Smooth muscle cell (in vitro differentiated cells): ENCODE data around the gene LFNG. TPM values are rescaled to one million over a fixed set of nuclear protein-coding genes. Genes with fewer than 3 reads are reported as not detected.

Source experiments
- DNase-seq: peaks from one replicate; lab custom pipeline; 2025; ENCODE audit not compliant: unreplicated experiment; lab: John Stamatoyannopoulos, UW
- H2AFZ ChIP-seq: fragments of 200-600 bp; sonication (generic); 2 replicates; pipeline ENCODE4 v1.6.0; 2016; ENCODE audit warnings: antibody characterized with exemption, low read depth, mild to moderate bottlenecking
- H3F3A ChIP-seq: fragments of 200-600 bp; sonication (generic); 2 replicates; pipeline ENCODE4 v1.6.0; 2017; ENCODE audit warnings: antibody characterized with exemption, low read depth
- H3K27ac ChIP-seq: fragments of 200-600 bp; sonication (generic); 2 replicates; pipeline ENCODE4 v1.5.1; 2016; ENCODE audit warnings: low read depth, mild to moderate bottlenecking
- H3K27me3 ChIP-seq: fragments of 200-600 bp; sonication (generic); 2 replicates; pipeline ENCODE4 v1.6.1; 2016; ENCODE audit warnings: low read depth, mild to moderate bottlenecking
- H3K36me3 ChIP-seq: fragments of 200-600 bp; sonication (generic); 2 replicates; pipeline ENCODE4 v1.5.1; 2016; ENCODE audit warnings: low read depth
- H3K4me1 ChIP-seq: fragments of 200-600 bp; sonication (generic); 2 replicates; pipeline ENCODE4 v1.5.1; 2016; ENCODE audit warnings: low read depth
- H3K4me2 ChIP-seq: fragments of 200-600 bp; sonication (generic); 2 replicates; pipeline ENCODE4 v1.6.0; 2016; ENCODE audit warnings: mild to moderate bottlenecking
- H3K4me3 ChIP-seq: fragments of 200-600 bp; sonication (generic); 2 replicates; pipeline ENCODE4 v1.5.1; 2016; ENCODE audit warnings: mild to moderate bottlenecking
- H3K79me2 ChIP-seq: fragments of 200-600 bp; sonication (generic); 2 replicates; pipeline ENCODE4 v1.6.0; 2016; ENCODE audit warnings: low read depth, mild to moderate bottlenecking
- H3K9ac ChIP-seq: fragments of 200-600 bp; sonication (generic); 2 replicates; pipeline ENCODE4 v1.6.0; 2016; ENCODE audit warnings: low read depth
- H3K9me3 ChIP-seq: fragments of 200-600 bp; sonication (generic); replicated peaks from 2 replicates; pipeline ENCODE4 v1.5.1; 2016; ENCODE audit warnings: low read depth
- H4K20me1 ChIP-seq: fragments of 200-600 bp; sonication (generic); 2 replicates; pipeline ENCODE4 v1.6.0; 2016; ENCODE audit warnings: low read depth
- CTCF ChIP-seq: fragments of 200-600 bp; sonication (generic); IDR thresholded peaks from 2 replicates; pipeline ENCODE4 v1.5.1; 2017; ENCODE audit warnings: borderline replicate concordance, mild to moderate bottlenecking, antibody characterized with exemption; ENCODE audit not compliant: insufficient read depth, poor library complexity, severe bottlenecking
- WGBS: methylation state at CpG from one replicate; pipeline ENCODE4 v1.1.7; 2016; ENCODE audit warnings: low lambda C conversion rate; 5-methylcytosine and 5-hydroxymethylcytosine counted together
- polyA plus RNA-seq: library from polyadenylated mRNA; unstranded; fragments of >200 nt; fragmentation: Nextera tagmentation; extraction: Ambion mirVana; gene quantifications from 2 replicates; pipeline ENCODE4 v1.2.1, GENCODE V29; 2016
- total RNA-seq: library from RNA; depleted of rRNA; stranded (reverse); fragments of >200 nt; gene quantifications from 2 replicates; pipeline ENCODE4 v1.2.3, GENCODE V29; 2014

Gene LFNG
- total and polyA plus RNA-seq, 2 experiments from 2014 or later, result 6.0 to 9.8 TPM

- Histone ChIP-seq H3F3A (peaks cover 14% of the 10 kb centered on the region), H3K79me2 (no peaks in the 10 kb centered on the region), H3K4me3 (no peak overlapping the region), H3K9ac (no peak overlapping the region), H2AFZ (no peak overlapping the region), H3K36me3 (no peaks in the 10 kb centered on the region), H3K27ac (no peak overlapping the region), H4K20me1 (no peaks in the 10 kb centered on the region), H3K4me2 (no peak overlapping the region), H3K27me3 (no peaks in the 10 kb centered on the region), H3K4me1 (peaks cover 31% of the 10 kb centered on the region), H3K9me3 (no peaks in the 10 kb centered on the region)
- DNase-seq, result no peak
- WGBS, result 87% methylated on average over 15 of the region's 19 CpGs
- no peak for TF ChIP-seq CTCF
Observed at GRCh38 chr7:2504889-2505375, 14.6 kb upstream of the LFNG start.

GRCh38 chr7:2505401-2505800 is 14.2 kb upstream of the LFNG start:
- Histone ChIP-seq H2AFZ (no peak overlapping the region), H3K27ac (no peak overlapping the region), H3K79me2 (no peaks in the 10 kb centered on the region), H3F3A (peaks cover 14% of the 10 kb centered on the region), H3K4me1 (peaks cover 27% of the 10 kb centered on the region), H3K36me3 (no peaks in the 10 kb centered on the region), H3K4me2 (no peak overlapping the region), H3K9ac (no peak overlapping the region), H3K4me3 (no peak overlapping the region), H4K20me1 (no peaks in the 10 kb centered on the region), H3K27me3 (no peaks in the 10 kb centered on the region), H3K9me3 (no peaks in the 10 kb centered on the region)
- no peak for DNase-seq
- 95% methylated on average over 14 of the region's 14 CpGs for WGBS
- no peak for TF ChIP-seq CTCF

GRCh38 chr7:2507208-2507916 is 12.2 kb upstream of the LFNG start:
- no peak for TF ChIP-seq CTCF
- Histone ChIP-seq H3K4me1 (peaks cover 32% of the 10 kb centered on the region), H4K20me1 (no peaks in the 10 kb centered on the region), H3K9ac (no peak overlapping the region), H3K4me2 (no peak overlapping the region), H2AFZ (no peak overlapping the region), H3K27ac (no peak overlapping the region), H3K79me2 (no peaks in the 10 kb centered on the region), H3K27me3 (no peaks in the 10 kb centered on the region), H3F3A (peaks cover 14% of the 10 kb centered on the region), H3K9me3 (no peaks in the 10 kb centered on the region), H3K36me3 (no peaks in the 10 kb centered on the region), H3K4me3 (no peak overlapping the region)
- DNase-seq, result no peak
- WGBS, result 88% methylated on average over 24 of the region's 26 CpGs

- Histone ChIP-seq H3K27ac (peak overlapping the region; percentile 78), H3K27me3 (no peaks in the 10 kb centered on the region), H3F3A (peaks cover 14% of the 10 kb centered on the region), H2AFZ (no peak overlapping the region), H3K36me3 (no peaks in the 10 kb centered on the region), H3K9me3 (no peaks in the 10 kb centered on the region), H3K4me2 (no peak overlapping the region), H3K9ac (no peak overlapping the region), H3K4me1 (peaks cover 32% of the 10 kb centered on the region), H4K20me1 (no peaks in the 10 kb centered on the region), H3K4me3 (no peak overlapping the region), H3K79me2 (no peaks in the 10 kb centered on the region)
- 94% methylated on average over 6 of the region's 6 CpGs for WGBS
- DNase-seq, result no peak
- no peak for TF ChIP-seq CTCF
Observed at GRCh38 chr7:2507917-2508306, 11.7 kb upstream of the LFNG start.
